ENCODE results near the gene HIBADH.

HIBADH gene

DNA sequence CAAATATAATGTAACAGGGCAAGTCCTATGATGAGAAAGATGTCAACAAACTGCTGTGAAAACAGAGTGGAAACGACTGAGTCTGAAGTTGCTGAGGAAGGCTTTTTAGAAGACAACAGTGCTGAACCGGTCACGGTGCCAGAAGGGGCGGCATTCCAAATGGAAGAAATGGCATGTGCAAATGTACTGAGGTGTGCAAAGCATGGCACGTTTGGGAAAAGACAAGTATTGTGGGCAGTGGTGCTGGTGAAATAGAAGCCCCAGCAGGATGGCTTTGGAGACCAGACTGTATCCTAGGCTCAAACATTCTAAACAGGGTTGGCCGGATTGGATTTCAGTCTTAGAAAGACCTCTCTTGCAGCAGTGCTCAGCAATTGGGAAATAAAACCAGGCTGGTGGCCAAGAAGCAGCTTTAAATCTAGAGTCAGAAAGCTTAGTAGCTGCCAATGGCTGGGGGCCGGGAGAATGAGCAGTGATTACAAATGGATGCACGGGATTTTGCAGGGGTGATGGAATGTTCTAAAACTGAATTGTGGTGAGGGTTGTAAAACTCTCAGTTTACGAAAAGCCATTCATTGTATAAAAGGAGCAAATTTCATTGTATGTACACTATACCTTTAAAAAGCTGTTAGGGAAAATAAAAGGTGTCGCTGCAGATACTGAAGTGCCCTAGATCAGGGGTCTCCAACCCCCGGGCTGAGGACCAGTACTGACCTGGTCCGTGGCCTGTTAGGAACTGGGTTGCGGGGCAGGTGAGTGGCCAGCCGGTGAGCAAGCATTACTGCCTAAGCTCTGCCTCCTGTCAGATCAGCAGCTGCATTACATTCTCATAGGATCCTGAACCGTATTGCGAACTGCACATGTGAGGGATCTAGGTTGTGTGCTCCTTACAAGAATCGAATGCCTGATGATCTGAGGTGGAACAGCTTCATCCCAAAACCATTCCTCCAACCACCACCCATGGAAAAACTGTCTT lies 141.6 kb downstream of the HIBADH start:
- no peak overlapping the region for H3K4me3 ChIP-seq (ENCODE audit: low read depth, low read length)
- POLR2A ChIA-PET: no interaction called here
- CTCF ChIA-PET: interaction anchor here (0.8 kb wide), 1 partner anchor 26 kb away, joined by 3 read pairs; no protein-coding TSS in a partner anchor
- DNase-seq (ENCODE audit: low read depth, low spot score): peak; percentile 31
- TF ChIP-seq, protein P1, sequence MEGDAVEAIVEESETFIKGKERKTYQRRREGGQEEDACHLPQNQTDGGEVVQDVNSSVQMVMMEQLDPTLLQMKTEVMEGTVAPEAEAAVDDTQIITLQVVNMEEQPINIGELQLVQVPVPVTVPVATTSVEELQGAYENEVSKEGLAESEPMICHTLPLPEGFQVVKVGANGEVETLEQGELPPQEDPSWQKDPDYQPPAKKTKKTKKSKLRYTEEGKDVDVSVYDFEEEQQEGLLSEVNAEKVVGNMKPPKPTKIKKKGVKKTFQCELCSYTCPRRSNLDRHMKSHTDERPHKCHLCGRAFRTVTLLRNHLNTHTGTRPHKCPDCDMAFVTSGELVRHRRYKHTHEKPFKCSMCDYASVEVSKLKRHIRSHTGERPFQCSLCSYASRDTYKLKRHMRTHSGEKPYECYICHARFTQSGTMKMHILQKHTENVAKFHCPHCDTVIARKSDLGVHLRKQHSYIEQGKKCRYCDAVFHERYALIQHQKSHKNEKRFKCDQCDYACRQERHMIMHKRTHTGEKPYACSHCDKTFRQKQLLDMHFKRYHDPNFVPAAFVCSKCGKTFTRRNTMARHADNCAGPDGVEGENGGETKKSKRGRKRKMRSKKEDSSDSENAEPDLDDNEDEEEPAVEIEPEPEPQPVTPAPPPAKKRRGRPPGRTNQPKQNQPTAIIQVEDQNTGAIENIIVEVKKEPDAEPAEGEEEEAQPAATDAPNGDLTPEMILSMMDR (IDR thresholded peaks at IDR 0.05; ENCODE audit: insufficient read depth, low read length, missing control alignments): no peak

DNA sequence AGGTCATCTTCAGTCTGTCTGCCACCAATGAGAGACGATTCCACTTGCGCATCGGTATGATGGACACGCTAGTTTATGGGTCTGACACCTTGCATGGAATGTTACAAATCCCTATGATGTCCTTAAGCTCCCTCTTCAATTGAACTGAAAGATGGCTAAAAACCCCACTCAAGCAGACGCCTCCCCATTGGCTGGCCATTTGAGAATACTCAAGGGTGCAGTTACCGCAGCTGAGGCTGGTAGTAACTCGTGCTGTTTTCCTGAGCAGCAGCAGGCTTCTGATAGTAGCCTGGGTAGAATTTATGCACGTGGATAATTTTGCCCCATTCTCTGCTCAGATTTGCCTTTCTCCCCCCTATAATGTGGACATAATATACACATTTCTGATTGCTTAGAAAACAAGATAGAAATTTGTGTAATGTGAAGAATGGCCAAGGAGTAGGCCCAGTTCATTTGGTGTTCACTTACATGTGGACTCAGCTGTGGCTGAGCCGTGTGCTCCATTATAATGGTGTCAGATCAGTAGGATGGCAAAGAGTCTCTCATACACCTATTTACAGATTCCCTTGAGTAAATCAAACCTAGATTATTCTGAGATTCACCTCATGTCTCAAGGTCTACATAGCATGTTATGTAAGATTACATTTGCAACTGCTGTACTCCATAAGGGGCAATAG lies 142.8 kb downstream of the HIBADH start:
- CTCF ChIA-PET: interaction anchor here (0.8 kb wide), 1 partner anchor 27 kb away, joined by 3 read pairs; no protein-coding TSS in a partner anchor
- POLR2A ChIA-PET: no interaction called here
- no peak overlapping the region for H3K4me3 ChIP-seq (ENCODE audit: low read depth, low read length)
- TF ChIP-seq, protein P1 (IDR thresholded peaks at IDR 0.05; ENCODE audit: insufficient read depth, low read length, missing control alignments): no peak
- DNase-seq (ENCODE audit: low read depth, low spot score): no peak

DNA sequence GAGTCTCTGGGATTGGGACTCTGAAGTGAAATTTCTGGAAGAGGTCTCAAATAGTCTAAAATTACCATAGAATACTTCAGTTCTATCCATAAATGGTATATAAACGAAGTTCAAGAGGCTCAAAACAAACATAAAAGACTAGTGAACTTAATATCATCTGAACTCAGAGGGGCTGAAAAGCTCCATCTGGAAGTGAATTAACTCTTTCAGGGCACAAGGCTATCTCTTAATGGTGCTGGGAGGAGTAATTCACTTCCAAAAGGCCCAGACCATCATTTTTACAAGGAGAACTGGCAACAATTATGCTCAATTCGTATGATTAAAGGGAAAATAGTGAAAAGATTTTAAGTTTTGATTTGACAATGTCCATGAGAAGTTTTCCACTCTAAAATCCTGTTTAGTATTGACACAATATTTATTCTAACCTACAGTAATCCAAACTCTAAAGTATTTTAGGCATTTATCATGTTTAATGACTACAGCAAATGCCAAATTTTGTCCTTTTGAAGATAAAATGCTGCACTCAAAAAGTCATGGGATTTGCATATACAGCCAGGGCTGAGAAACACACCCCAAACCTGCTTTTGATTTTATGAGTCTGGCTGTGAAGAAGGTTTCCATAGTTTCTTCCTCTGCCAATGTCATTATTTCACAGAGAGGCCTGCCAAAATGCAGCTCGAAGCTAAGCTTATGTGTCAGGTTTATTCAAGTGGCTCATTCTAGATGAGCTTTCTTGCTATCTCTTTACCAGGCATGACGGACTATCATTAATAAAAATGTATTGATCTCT lies 143.9 kb downstream of the HIBADH start:
- POLR2A ChIA-PET: no interaction called here
- DNase-seq (ENCODE audit: low read depth, low spot score): no peak
- CTCF ChIA-PET: no interaction called here

DNA sequence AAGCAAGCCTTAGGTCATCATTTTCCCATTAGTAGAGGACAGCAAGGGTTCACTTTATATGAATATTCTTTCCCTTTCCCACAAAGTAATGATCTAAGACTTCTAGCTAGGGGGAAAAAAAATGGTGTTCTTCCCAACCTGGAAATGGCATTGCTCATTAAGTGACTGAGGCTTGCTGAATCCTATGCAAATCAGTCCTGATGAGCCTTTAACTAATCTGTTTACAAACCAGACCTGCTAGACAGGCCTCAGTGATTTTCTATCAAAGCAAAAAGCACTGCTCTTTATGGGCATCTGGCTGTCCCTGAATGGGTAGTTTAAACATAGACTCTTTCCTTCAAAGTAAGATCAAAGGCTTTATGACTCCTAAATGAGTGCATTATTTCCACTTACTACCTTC lies 146.3 kb downstream of the HIBADH start:
- POLR2A ChIA-PET: no interaction called here
- no peak for DNase-seq (ENCODE audit: low read depth, low spot score)
- TF ChIP-seq, protein P1 (IDR thresholded peaks at IDR 0.05; ENCODE audit: insufficient read depth, low read length, missing control alignments): no peak

More for the DNA sequence above, 143.9 kb downstream of the HIBADH start:
- TF ChIP-seq, protein P1 (IDR thresholded peaks at IDR 0.05; ENCODE audit: insufficient read depth, low read length, missing control alignments): no peak
- no peak overlapping the region for H3K4me3 ChIP-seq (ENCODE audit: low read depth, low read length)

DNA sequence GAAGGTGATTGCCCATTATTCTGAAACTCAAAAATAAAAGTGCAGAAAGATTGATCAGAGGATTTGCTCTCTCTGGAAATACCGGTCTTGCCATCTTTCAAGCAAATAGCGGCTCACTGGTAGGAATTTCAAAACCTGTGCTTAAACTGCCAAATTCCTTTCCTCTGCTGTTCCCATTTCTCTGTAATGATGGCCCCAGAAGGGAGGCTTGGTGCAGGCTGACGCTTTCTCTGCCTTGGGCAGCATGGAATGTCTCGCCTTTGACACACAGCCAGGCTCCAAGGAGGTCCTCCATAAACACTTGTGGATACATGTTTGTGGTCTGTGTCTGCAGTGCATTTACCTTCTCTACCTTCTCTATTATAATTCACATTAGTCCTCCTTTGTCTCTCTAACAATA lies 146.8 kb downstream of the HIBADH start:
- TF ChIP-seq, protein P1 (IDR thresholded peaks at IDR 0.05; ENCODE audit: insufficient read depth, low read length, missing control alignments): no peak
- ChIA-PET POLR2A (no interaction called here), CTCF (no interaction called here)
- peak; percentile 3 for DNase-seq (ENCODE audit: low read depth, low spot score)
- H3K4me3 ChIP-seq (ENCODE audit: low read depth, low read length): no peak overlapping the region

More for the DNA sequence above, 146.3 kb downstream of the HIBADH start:
- CTCF ChIA-PET: no interaction called here
- H3K4me3 ChIP-seq (ENCODE audit: low read depth, low read length): no peak overlapping the region
